ENCODE results near the gene DNAAF3. TPM values are rescaled to one million over a fixed set of nuclear protein-coding genes. Genes with fewer than 3 reads are reported as not detected.
"Not testable (repeated sequence)": the region's sequence is repeated elsewhere in the genome, so short reads cannot be mapped to it uniquely, and the experiment has no call there.

The DNAAF3 gene
- total RNA-seq, 1 experiment from 2014 or later, result 14.0 TPM

DNA sequence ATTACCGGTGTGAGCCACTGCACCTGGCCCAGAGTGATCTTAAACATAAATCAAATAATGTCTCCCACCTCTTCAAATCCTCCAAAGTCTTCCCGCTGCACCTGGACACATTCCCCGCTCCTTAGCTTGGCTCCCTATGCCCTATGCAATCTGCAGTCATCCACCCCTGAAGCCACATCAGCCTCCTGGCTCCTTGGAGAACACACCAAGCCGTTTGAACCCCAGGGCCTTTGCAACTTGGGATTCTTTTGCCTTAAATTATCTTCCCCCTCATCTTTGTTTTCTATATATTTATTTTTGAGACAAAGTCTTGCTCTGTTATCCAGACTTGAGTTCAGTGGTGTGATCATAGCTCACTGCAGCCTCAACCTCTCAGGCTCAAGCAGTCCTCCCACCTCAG, 2.7 kb upstream of the DNAAF3 start:
- no peaks in the 10 kb centered on the region for H3K9me3 ChIP-seq (replicated peaks)
- no peak for DNase-seq
- H3K27ac ChIP-seq, result no peak overlapping the region
- peaks cover 4% of the 10 kb centered on the region; the same call in 1 of the 2 replicates for H3K4me1 ChIP-seq
- no peaks in the 10 kb centered on the region for H3K36me3 ChIP-seq
- H3K27me3 ChIP-seq, result 0 out of 2 replicates have a peak, but pooled peaks cover 2% of the 10 kb centered on the region
- no peak overlapping the region for H3K4me3 ChIP-seq

DNA sequence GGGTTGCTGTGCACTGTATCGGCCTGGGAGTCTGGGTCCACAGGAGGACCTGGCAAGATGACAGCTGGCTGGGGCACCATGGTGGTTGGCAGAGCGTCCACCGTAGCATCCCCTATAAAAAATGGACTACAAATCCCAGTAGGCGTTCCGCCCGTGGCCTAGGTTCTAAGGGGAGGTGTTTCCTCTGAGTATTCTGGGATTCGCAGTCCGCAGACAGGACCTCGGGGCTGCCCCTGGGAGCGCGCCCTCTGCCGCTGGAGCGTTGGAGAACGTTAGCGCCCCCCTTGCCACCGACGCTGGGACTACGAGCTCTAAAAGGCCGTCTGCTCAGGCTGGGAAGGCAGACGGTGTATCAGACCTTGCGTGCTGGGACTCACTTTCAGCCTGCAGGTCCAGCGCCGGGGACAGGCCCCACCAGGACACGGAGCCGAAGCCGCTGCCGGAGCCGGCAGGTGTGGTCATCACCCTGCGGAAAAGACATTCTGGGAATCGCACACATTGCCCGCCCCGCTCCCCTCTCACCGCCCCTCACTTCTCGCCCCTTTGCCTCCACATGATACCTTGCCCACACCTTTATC, 372 bp downstream of the DNAAF3 start:
- H3K4me1 ChIP-seq, result peaks cover 4% of the 10 kb centered on the region; the same call in 1 of the 2 replicates
- H3K9me3 ChIP-seq (replicated peaks), result no peaks in the 10 kb centered on the region
- no peaks in the 10 kb centered on the region for H3K27me3 ChIP-seq
- no peak overlapping the region for H3K27ac ChIP-seq
- peak; percentile 75 to 79 for DNase-seq
- H3K36me3 ChIP-seq, result no peaks in the 10 kb centered on the region
- H3K4me3 ChIP-seq, result peak overlapping the region; percentile 51

DNA sequence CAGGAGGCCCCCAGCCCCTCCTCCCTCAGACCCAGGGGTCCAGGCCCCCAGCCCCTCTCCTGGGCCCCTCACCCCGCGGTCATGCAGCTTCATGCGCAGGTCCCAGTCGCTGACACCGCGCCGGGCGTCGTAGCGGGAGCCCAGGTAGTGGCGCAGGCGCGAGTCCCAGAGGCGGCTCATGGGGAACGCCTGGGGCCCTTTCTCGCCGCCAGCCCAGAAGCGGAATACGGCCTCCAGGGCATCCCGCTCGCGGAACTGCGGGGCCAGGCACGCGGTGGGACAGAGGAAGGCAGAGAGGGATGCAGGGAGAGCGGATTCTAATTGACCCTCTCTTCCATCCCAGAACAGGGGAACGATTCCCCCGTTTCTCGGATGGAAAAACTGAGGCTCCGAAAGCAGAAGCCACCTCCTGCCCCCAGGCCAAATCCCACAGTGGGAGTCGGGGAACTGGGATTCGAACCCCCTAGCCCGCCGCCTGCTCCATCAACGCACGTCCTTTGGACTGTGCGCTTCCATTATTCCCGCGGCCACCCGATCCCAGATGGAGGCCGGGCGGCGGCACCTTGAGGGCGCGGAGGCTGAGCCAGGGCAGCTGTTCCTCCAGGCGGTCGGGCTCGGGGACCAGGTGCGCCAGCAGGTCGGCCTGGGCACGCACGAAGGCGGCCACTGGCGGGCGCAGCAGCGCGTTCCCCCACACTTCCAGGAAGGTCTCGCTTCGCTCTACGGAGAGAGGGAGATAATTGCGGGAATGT, 4.7 kb downstream of the DNAAF3 start:
- Histone ChIP-seq H3K36me3 (no peaks in the 10 kb centered on the region), H3K4me3 (no peak overlapping the region), H3K27me3 (no peaks in the 10 kb centered on the region), H3K27ac (no peak overlapping the region), H3K4me1 (peaks cover 14% of the 10 kb centered on the region), H3K9me3 (replicated peaks) (no peaks in the 10 kb centered on the region)
- no peak for DNase-seq

DNA sequence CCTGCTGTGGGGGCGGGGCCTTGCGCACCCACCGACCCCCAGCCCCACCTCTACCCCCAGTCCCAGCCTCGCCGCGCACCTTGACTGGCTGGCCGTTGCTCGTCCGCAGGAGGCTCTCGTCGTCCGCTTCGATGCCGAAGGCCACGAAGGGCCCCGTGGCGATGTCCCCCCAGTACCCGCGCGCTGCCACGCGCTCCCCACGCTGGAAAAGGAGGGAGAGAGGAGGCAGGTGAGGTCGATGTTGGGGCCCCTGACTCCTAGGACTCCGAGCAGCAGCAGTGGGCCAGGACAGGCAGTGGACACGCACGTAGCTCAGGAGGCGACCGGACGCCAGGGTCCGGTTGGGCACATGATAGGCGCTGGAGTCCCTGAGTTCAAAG, 5.4 kb downstream of the DNAAF3 start:
- Histone ChIP-seq H3K27ac (no peak overlapping the region), H3K4me1 (peaks cover 14% of the 10 kb centered on the region), H3K9me3 (replicated peaks) (no peaks in the 10 kb centered on the region), H3K36me3 (no peaks in the 10 kb centered on the region), H3K27me3 (no peaks in the 10 kb centered on the region), H3K4me3 (no peak overlapping the region)
- DNase-seq, result no peak

DNA sequence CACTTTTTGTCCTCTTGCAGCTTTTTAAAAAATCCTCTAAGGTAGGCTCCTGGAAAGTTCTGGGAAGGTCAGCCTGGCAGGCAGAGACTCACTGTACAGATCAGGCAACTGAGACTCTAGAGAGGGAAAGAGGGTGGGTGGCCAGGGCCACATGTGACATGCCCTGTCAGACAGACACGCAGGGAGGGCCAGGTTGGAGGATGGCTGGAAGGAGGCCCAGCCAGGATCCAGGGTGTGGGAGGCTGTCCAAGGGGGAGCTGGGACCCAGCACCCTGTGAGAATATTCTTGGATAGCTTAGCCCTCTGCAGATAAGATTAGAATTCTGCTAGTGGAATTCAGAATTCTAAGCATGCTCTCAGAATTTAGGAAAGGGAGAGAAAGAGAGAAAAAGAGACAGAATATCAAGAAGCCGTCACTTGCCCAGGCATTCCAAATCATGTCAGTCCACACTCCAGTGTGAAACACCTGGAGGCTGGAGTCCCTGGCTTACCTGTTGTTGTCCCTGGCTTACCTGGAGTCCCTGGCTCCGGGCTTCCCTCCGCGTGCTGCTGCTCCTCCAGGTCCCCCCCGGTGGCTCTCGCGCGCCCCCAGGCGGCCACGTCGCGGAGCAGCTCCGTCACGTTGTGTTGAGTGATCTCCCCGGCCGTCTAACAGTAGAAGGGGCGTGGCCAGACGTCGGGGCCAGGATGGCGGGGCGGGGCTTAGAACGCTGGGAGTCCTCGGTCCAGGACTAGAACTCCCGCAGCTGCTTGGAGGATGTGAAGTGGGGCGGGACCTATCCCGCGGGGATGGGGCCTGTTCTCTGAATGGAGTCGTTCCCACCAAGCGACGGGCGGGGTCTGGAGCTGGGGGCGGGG, 6.1 kb downstream of the DNAAF3 start:
- DNase-seq, result peak; percentile 96 to 97
- peak overlapping the region; percentile 48 for H3K4me3 ChIP-seq
- peak overlapping the region; percentile 41; the same call in 1 of the 2 replicates for H3K27ac ChIP-seq
- no peaks in the 10 kb centered on the region for H3K36me3 ChIP-seq
- H3K9me3 ChIP-seq (replicated peaks), result no peaks in the 10 kb centered on the region
- peaks cover 14% of the 10 kb centered on the region for H3K4me1 ChIP-seq
- no peaks in the 10 kb centered on the region for H3K27me3 ChIP-seq

DNA sequence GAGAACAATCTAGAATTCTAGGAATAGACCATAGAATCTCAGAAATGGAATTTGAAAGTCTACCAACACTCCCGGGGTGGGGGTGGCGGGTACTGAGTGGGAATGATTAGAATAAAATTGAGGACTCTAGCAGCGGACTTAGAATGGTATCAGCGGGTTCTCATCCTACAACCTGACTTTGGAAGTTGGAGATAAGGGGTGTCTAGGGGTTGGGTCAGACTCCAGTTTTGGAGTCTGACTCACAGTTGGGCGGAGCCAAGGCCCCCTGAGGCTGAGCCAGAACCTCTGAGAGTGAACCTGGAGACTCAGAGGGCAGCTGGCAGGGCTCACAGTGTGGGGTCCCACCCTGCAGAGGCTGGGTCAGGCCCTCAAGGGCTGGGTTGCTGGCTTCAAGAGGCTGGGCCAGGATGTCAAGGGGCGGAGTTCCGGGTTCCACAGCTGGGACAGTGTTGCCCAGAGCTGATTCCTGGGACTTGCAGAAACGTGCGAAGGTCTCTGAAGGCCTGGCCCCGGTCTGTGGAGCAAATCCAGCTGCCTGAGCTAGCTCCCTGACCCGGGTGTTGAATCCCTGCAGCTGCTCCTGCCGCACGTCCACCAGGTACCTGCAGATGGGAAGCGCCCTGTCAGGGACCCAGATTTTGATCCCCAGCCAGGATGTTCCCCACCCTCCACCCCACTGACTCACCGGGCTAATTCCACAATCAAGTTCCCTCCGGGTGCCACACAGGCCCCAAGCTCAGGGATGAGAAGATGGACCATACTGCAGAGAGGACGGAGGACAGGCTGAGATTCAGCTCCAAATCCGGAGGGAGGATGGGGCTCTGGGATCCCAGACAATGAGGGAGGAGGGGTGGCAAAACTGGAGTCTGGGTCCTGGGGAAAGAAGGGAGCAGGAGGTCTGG, 7.3 kb downstream of the DNAAF3 start:
- Histone ChIP-seq H3K27me3 (no peaks in the 10 kb centered on the region), H3K27ac (peak overlapping the region; percentile 43), H3K4me1 (peaks cover 14% of the 10 kb centered on the region), H3K36me3 (no peaks in the 10 kb centered on the region), H3K9me3 (replicated peaks) (no peaks in the 10 kb centered on the region), H3K4me3 (peak overlapping the region; percentile 48)
- peak; percentile 94 to 95 for DNase-seq

DNA sequence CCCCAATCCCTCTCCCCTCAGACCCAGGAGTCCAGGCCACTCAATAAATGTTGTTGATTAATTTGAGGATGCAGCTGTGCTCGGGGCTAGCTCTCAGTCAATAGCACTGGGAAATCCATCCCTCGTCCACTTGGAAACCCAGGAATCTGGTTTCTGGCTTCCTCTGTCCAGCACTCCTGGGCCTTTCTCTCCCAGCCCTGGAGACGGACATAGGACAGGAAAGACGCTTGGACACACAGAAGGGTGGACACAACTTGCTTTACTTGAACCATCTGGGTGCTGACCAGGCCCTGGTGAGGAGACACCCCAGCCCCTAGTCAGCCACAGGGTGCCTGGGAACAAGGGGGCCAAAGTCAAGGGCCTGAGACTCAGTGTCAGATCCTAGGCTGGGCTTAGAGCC, 8.0 kb downstream of the DNAAF3 start:
- Histone ChIP-seq H3K27ac (peak overlapping the region; percentile 43), H3K36me3 (no peaks in the 10 kb centered on the region), H3K9me3 (replicated peaks) (no peaks in the 10 kb centered on the region), H3K27me3 (no peaks in the 10 kb centered on the region), H3K4me3 (no peak overlapping the region), H3K4me1 (peaks cover 14% of the 10 kb centered on the region)
- peak in 1 of 2 experiments; percentile 41 for DNase-seq

DNA sequence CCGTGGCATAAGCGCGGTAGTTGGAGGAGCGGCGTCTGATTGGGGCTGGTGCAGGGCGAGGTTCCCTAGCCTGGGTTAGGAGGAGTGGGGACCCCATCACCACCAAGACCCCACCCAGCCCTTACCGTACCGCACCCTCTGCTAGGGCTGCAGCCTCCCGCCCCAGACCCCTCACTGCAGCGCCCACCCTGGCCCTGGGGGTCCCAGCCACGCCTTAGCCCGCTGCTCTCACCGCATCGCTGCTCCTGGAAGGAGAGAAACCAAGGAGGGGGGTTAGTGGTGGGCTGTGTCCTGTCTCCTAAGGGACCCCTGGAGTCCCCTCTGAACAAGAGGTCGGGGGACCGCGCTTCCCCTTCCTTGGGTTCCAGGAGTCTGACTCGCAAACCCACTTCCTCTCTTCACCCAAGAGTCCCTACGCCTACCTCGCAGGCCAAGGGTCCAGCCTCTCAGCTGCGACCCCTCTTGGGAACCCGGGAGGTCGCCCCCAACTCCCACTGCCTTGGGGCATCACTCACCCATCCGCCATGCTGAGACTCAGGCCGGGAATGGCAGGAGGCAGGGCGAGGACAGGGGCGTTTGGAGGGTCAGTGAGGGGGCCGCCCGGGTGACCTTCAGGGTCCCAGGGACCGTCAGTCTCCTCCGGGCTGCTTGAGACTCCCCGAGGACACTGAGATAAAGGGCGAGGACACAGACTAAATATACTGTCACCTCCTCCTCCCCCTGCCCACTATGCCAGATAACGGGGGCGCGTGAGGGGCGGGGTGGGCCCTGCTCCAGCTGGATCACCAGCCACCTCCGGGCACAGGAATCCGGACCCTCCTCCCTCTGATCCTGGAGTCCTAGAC, 9.1 kb downstream of the DNAAF3 start, which contains the start of gene TNNI3:
TNNI3 (minus strand) TSS at position 669 of the 845 bp plus-strand sequence; CDS start at position 526, 143 bp downstream.
- Histone ChIP-seq H3K27ac (peak within 1 kb of the TSS; percentile 43), H3K9me3 (replicated peaks) (no peaks in the 10 kb centered on the region), H3K4me3 (no peak within 1 kb of the TSS), H3K27me3 (no peaks in the 10 kb centered on the region), H3K4me1 (peaks cover 14% of the 10 kb centered on the region), H3K36me3 (no peaks in the 10 kb centered on the region)
- DNase-seq, result no peak

DNA sequence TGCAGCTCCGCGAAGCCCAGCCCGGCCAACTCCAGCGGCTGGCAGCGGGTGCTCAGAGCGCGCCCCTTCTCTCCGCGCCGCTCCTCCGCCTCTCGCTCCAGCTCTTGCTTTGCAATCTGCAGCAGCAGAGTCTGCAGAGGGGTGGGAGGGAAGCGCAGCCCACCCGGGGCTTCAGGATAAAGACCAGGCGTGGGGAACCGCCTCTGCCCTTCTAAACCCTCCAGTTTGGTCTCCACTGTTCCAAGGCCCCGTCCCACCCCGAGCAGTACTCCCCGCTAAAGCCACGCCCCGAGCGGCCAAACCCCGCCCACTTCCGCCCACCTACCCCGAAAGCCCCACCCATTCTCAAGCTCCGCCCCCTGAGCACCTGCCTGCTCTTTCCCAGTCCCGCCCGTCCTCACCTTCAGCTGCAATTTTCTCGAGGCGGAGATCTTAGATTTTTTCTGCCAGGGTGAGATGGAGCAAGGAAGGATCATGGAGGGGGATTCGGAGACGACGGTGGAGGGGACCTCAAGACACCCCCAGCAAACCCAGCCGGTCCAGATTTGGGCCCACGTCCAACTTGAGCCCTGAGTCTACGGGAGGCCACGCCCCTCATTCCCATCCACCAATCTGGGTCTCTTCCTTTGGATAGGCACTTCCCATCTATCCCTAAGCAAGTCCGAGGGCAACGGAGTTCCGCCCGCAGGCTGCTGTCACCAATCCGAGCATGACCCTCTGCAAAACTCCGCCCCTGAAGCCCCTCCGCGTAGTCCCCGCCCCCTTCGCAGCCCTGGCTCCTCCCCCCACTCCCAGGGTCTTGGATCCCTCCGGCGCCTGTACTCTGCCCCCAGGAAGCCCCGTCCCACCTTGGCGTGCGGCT, 10.0 kb downstream of the DNAAF3 start:
- no peaks in the 10 kb centered on the region for H3K27me3 ChIP-seq
- no peak for DNase-seq
- no peaks in the 10 kb centered on the region for H3K9me3 ChIP-seq (replicated peaks)
- H3K27ac ChIP-seq, result no peak overlapping the region
- no peaks in the 10 kb centered on the region for H3K36me3 ChIP-seq
- H3K4me3 ChIP-seq, result no peak overlapping the region
- peaks cover 18% of the 10 kb centered on the region for H3K4me1 ChIP-seq

DNA sequence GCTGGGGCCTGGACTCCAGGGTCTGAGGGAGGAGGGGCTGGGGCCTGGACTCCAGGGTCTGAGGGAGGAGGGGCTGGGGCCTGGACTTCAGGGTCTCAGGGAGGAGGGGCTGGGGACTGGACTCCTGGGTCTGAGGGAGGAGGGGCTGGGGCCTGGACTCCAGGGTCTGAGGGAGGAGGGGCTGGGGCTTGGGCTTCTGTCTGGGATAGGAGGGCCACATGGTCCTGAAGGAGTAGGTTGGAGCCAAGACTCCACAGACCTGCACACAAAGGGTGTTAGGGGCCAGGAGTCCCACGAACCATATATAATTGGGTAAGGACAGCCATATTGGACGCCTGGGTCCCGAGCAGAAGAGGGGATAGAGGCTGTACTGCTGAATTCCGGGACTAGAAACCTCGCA, 10.6 kb downstream of the DNAAF3 start:
- not testable (repeated sequence) for H3K9me3 ChIP-seq (replicated peaks); H3K27me3 ChIP-seq; DNase-seq; H3K4me3 ChIP-seq; H3K36me3 ChIP-seq; H3K27ac ChIP-seq
- peaks cover 22% of the 10 kb centered on the region for H3K4me1 ChIP-seq

DNA sequence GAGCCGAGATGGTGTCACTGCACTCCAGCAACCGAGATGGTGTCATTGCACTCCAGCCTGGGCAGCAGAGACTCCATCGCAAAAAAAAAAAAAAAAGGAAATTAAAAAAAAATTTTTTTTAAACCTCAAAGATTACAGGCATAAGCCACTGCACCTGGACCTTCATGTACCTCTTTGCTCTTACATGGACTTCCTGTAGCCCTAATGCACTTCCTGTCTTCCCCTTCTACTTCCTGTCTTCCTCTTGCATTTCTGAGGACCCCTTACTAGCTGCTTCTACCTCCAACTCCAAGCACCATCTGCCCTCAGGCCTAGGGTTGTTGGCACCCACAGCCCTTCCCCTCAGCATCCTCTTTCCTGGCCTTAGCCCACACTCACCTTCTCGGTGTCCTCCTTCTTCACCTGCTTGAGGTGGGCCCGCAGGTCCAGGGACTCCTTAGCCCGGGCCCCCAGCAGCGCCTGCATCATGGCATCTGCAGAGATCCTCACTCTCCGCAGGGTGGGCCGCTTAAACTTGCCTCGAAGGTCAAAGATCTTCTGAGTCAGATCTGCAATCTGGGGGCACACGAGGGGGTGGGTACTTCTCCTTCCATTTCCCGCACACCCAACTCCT, 12.7 kb downstream of the DNAAF3 start:
- H3K9me3 ChIP-seq (replicated peaks), result no peaks in the 10 kb centered on the region
- no peak overlapping the region for H3K27ac ChIP-seq
- H3K4me3 ChIP-seq, result no peak overlapping the region
- H3K4me1 ChIP-seq, result peaks cover 28% of the 10 kb centered on the region
- no peaks in the 10 kb centered on the region for H3K27me3 ChIP-seq
- no peak for DNase-seq
- no peaks in the 10 kb centered on the region for H3K36me3 ChIP-seq

DNA sequence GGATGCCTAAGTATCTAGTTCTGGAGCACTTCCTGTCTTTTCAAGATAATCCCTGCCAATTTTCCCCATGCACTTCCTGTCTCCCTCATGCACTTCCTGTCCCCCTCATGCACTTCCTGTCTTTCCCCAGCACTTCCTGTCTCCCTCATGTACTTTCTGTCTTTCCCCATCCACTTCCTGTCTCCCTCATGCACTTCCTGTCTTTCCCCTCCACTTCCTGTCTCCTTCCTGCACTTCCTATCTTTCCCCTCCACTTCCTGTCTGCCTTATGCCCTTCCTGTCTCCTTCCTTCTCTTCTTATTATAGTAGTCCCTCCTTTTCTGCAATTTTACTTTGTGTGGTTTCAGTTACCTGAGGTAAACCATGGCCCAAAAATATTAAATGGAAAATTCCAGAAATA, 14.4 kb downstream of the DNAAF3 start:
- Histone ChIP-seq H3K27me3 (no peaks in the 10 kb centered on the region), H3K36me3 (no peaks in the 10 kb centered on the region), H3K4me1 (peaks cover 22% of the 10 kb centered on the region), H3K27ac (no peak overlapping the region; the same call in 1 of the 2 replicates), H3K9me3 (replicated peaks) (no peaks in the 10 kb centered on the region), H3K4me3 (no peak overlapping the region)
- DNase-seq, result peak; percentile 45 to 75
